OCI-LY3 (cell line): ENCODE data around the gene C8A.

Experiments
- EZH2phosphoT487 ChIP-seq: fragments of 200-600 bp; shearing (Covaris generic); IDR thresholded peaks from 2 replicates; pipeline ENCODE4 v1.6.1; 2018; ENCODE audit warnings: antibody characterized with exemption, mixed run types, low read depth
- TF ChIP-seq, protein P1 (sequence below): fragments of 200-600, 300-600 bp; sonication (generic); IDR thresholded peaks from 2 replicates; pipeline ENCODE4 v1.5.1; 2014; ENCODE audit warnings: antibody characterized with exemption, low read length, low read depth

DNA sequence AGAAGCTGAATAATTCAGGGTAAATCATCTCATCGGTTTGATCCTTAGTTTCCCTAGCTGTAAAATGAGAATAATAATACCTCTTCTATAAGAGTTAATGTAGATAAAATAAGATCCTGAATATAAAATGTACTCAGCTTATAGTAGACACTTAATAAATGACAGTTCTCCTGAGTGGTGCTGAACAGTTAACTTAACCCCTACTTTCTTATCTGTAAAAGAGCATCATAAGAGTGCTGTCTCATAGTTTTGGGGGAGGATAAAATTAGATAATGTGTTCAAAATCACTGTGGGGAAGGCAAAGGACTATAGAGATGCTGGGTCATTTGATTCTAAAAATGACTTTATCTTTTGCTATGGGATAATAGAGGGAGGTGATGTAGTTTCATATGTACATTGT is 593 bp downstream of the C8A start:
- TF ChIP-seq, protein P1, sequence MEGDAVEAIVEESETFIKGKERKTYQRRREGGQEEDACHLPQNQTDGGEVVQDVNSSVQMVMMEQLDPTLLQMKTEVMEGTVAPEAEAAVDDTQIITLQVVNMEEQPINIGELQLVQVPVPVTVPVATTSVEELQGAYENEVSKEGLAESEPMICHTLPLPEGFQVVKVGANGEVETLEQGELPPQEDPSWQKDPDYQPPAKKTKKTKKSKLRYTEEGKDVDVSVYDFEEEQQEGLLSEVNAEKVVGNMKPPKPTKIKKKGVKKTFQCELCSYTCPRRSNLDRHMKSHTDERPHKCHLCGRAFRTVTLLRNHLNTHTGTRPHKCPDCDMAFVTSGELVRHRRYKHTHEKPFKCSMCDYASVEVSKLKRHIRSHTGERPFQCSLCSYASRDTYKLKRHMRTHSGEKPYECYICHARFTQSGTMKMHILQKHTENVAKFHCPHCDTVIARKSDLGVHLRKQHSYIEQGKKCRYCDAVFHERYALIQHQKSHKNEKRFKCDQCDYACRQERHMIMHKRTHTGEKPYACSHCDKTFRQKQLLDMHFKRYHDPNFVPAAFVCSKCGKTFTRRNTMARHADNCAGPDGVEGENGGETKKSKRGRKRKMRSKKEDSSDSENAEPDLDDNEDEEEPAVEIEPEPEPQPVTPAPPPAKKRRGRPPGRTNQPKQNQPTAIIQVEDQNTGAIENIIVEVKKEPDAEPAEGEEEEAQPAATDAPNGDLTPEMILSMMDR, result no peak
- TF ChIP-seq EZH2phosphoT487, result no peak
